PFSK-1 (cell line): Measurements from ENCODE around the gene ANKS1B.

Experiments used
- FOXP2 ChIP-seq: optimal IDR thresholded peaks from 2 replicates; pipeline ENCODE3; 2011; ENCODE audit warnings: borderline replicate concordance, control low read depth, inconsistent platforms; ENCODE audit not compliant: insufficient read depth; ENCODE audit errors: extremely low read length, extremely low read depth
- POLR2AphosphoS5 ChIP-seq: IDR thresholded peaks from 2 replicates; pipeline ENCODE4 v1.6.1; 2012; ENCODE audit warnings: low read depth, mild to moderate bottlenecking, control low read depth, low read length, moderate library complexity
- SIN3A ChIP-seq: IDR thresholded peaks from 2 replicates; pipeline ENCODE4 v1.6.1; 2012; ENCODE audit warnings: mild to moderate bottlenecking, low read length, moderate library complexity, borderline replicate concordance; ENCODE audit not compliant: insufficient read depth
- TAF1 ChIP-seq: IDR thresholded peaks from 2 replicates; pipeline ENCODE4 v1.6.1; 2012; ENCODE audit warnings: low read length, control low read depth, borderline replicate concordance; ENCODE audit not compliant: insufficient read depth
- TF ChIP-seq, protein P1 (sequence below), 2 experiments: IDR thresholded peaks; 2 replicates each; pipeline versions ENCODE4 v1.6.1 to v1.8.0; 2011 to 2012; ENCODE audit warnings: low read depth in 2 of 2, low read length in 2 of 2, control low read depth in 1 of 2, inconsistent platforms in 1 of 2, mild to moderate bottlenecking in 1 of 2, moderate library complexity in 1 of 2; ENCODE audit not compliant: insufficient read depth in 1 of 2

DNA sequence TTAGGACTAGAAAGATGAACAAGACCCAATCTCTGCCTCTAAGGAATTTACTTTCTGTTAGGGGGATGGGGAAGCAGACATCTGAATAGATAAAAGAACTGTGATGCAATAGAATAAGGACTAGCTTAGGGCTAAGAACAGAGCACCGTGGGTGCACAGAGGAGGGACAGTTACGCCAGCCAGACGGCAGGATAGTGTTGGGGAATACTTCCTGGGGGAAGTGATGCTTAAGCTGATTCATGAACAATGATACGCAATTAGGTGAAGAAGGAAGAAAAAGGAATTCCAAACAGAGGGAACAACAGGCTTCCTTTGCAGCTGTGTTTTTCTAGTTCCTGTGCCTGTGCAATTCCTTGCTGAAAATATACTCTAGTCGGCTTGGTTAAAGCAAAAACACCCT lies 838.6 kb downstream of the ANKS1B start:
- TF ChIP-seq POLR2AphosphoS5 (no peak), SIN3A (no peak), TAF1 (no peak), FOXP2 (no peak)
- TF ChIP-seq, protein P1, sequence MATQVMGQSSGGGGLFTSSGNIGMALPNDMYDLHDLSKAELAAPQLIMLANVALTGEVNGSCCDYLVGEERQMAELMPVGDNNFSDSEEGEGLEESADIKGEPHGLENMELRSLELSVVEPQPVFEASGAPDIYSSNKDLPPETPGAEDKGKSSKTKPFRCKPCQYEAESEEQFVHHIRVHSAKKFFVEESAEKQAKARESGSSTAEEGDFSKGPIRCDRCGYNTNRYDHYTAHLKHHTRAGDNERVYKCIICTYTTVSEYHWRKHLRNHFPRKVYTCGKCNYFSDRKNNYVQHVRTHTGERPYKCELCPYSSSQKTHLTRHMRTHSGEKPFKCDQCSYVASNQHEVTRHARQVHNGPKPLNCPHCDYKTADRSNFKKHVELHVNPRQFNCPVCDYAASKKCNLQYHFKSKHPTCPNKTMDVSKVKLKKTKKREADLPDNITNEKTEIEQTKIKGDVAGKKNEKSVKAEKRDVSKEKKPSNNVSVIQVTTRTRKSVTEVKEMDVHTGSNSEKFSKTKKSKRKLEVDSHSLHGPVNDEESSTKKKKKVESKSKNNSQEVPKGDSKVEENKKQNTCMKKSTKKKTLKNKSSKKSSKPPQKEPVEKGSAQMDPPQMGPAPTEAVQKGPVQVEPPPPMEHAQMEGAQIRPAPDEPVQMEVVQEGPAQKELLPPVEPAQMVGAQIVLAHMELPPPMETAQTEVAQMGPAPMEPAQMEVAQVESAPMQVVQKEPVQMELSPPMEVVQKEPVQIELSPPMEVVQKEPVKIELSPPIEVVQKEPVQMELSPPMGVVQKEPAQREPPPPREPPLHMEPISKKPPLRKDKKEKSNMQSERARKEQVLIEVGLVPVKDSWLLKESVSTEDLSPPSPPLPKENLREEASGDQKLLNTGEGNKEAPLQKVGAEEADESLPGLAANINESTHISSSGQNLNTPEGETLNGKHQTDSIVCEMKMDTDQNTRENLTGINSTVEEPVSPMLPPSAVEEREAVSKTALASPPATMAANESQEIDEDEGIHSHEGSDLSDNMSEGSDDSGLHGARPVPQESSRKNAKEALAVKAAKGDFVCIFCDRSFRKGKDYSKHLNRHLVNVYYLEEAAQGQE (IDR thresholded peaks at IDR 0.05; ENCODE audit: insufficient read depth in 1 of 2, low read depth in 2 of 2, low read length in 2 of 2) = no peak
